ENCODE data around the gene HOXD13. TPM values are rescaled to one million over a fixed set of nuclear protein-coding genes. Genes with fewer than 3 reads are reported as not detected.

The HOXD13 gene
- total and polyA plus RNA-seq, 7 experiments from 2014 or later = not detected

- Mint-ChIP-seq H3K27ac (peak overlapping the region in 1 of 9 donors; percentile 42), H3K36me3 (peaks cover 0 to 7% (median 1%) of the 10 kb centered on the region in 5 donors), H3K4me1 (peaks cover 7 to 52% (median 42%) of the 10 kb centered on the region in 7 donors), H3K9me3 (peaks cover 0 to 42% (median 18%) of the 10 kb centered on the region in 11 donors), H3K4me3 (peak overlapping the region in 9 of 10 donors; percentile 16 to 56 (median 38)), H3K27me3 (peaks cover 85 to 93% (median 90%) of the 10 kb centered on the region in 5 donors)
- peaks cover 0 to 5% (median 0%) of the 10 kb centered on the region in 3 experiments for H3K9me3 ChIP-seq (ENCODE audit: control insufficient read depth in 2 of 3, low read length in 3 of 3)
- ATAC-seq (no peak), DNase-seq (peak in 1 of 9 donors; percentile 15)
- POLR2A ChIA-PET = no interaction called here
- no peaks in the 10 kb centered on the region for H3K36me3 ChIP-seq (ENCODE audit: control insufficient read depth in 2 of 3, insufficient read depth in 3 of 3, low read length in 3 of 3)
- H3K4me1 ChIP-seq (ENCODE audit: control insufficient read depth in 2 of 2, insufficient read depth in 2 of 2, low read length in 2 of 2) = peaks cover 3 to 28% of the 10 kb centered on the region in 2 donors
- CTCF ChIA-PET = interaction anchor here (0.6 to 2.9 kb wide), 5 partner anchors 12 to 511 kb away, joined by 4 to 16 read pairs (median 5); no protein-coding TSS in a partner anchor
- H3K4me3 ChIP-seq (ENCODE audit: low read length) = no peak overlapping the region
- intact Hi-C loops (cut with micrococcal nuclease) = loop anchor here in 1 of 2 donors (10.0 kb wide), 1 partner anchor 1626 kb away; no protein-coding TSS in a partner anchor
- H3K27ac ChIP-seq (ENCODE audit: low read depth, low read length) = no peak overlapping the region
- peaks cover 24 to 57% of the 10 kb centered on the region in 2 donors for H3K27me3 ChIP-seq (ENCODE audit: control insufficient read depth in 2 of 2, insufficient read depth in 2 of 2, low read length in 2 of 2)
These were observed 46.6 kb downstream of the HOXD13 start for GRCh38 chr2:176138923-176139660.

- POLR2A ChIA-PET = no interaction called here
- H3K4me1 Mint-ChIP-seq = peaks cover 7 to 52% (median 42%) of the 10 kb centered on the region in 7 donors
- DNase-seq = no peak
- no peak overlapping the region for H3K27ac Mint-ChIP-seq
- Histone ChIP-seq H3K27me3 (ENCODE audit: control insufficient read depth in 2 of 2, insufficient read depth in 2 of 2, low read length in 2 of 2) (peaks cover 20 to 57% of the 10 kb centered on the region in 2 donors), H3K4me3 (ENCODE audit: low read length) (no peak overlapping the region), H3K9me3 (ENCODE audit: control insufficient read depth in 2 of 3, low read length in 3 of 3) (peaks cover 0 to 5% (median 0%) of the 10 kb centered on the region in 3 experiments), H3K27ac (ENCODE audit: low read depth, low read length) (no peak overlapping the region), H3K4me1 (ENCODE audit: control insufficient read depth in 2 of 2, insufficient read depth in 2 of 2, low read length in 2 of 2) (peaks cover 3 to 28% of the 10 kb centered on the region in 2 donors), H3K36me3 (ENCODE audit: control insufficient read depth in 2 of 3, insufficient read depth in 3 of 3, low read length in 3 of 3) (no peaks in the 10 kb centered on the region)
- peaks cover 83 to 91% (median 90%) of the 10 kb centered on the region in 5 donors for H3K27me3 Mint-ChIP-seq
- no peak for ATAC-seq
- CTCF ChIA-PET = interaction anchor here (1.0 to 2.9 kb wide), 3 partner anchors 13 to 317 kb away, joined by 4 to 16 read pairs (median 6); no protein-coding TSS in a partner anchor
- peaks cover 0 to 7% (median 1%) of the 10 kb centered on the region in 5 donors for H3K36me3 Mint-ChIP-seq
- peak overlapping the region in 8 of 10 donors; percentile 16 to 60 (median 38) for H3K4me3 Mint-ChIP-seq
- intact Hi-C loops (cut with micrococcal nuclease) = loop anchor here (1.0 to 10.0 kb wide), 7 partner anchors 315 to 1625 kb away; no protein-coding TSS in a partner anchor
- H3K9me3 Mint-ChIP-seq = peaks cover 0 to 38% (median 18%) of the 10 kb centered on the region in 11 donors
These were observed 47.4 kb downstream of the HOXD13 start for GRCh38 chr2:176139661-176140512.

DNA sequence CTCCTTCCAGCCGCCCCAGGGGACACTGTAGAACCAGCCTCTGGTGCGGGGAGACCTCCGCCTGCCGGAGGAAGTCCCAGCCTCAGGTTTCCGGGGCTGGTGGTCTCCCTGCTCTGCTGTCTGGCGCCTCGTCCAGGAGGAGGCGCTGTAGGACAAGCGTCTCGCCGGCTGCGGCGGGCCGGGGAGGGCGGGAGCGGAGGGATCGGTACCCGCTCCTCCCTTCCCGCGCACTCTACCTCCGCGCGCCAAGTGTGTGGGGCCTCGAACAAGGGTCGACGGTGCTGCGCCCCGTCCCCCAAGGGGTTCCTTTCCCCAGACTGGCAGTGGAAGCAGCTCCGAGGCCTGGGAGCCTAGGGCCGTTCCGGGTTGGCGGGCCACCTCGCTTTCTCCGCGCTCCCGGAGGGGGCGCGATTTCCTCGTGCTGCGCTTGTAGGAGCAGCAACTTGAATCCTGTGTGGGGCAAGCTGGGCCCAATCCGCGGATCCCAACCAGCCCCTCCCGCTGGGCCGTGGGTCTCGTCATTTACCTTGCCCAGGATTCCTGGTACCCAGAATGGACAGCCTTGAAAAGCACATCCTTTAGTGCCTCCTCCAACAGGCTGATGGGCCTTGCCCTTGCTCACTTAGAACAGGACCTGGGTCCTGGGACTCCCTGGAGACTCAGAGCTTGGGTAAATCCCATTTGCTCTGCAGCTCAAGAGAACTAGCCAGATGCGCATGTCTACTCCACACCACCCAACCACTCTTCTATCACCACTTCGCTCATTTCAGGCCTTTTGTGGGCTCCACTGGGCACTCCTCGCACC lies 48.2 kb downstream of the HOXD13 start:
- CTCF ChIA-PET = interaction anchor here (0.6 to 2.9 kb wide), 2 partner anchors 314 to 511 kb away, joined by 4 to 16 read pairs; no protein-coding TSS in a partner anchor
- DNase-seq = peak; percentile 35 to 76 (median 61)
- POLR2A ChIA-PET = no interaction called here
- Histone ChIP-seq H3K4me1 (ENCODE audit: control insufficient read depth in 2 of 2, insufficient read depth in 2 of 2, low read length in 2 of 2) (peaks cover 3 to 26% of the 10 kb centered on the region in 2 donors), H3K4me3 (ENCODE audit: low read length) (peak overlapping the region; percentile 36), H3K27ac (ENCODE audit: low read depth, low read length) (no peak overlapping the region), H3K9me3 (ENCODE audit: control insufficient read depth in 2 of 3, low read length in 3 of 3) (peaks cover 0 to 5% (median 0%) of the 10 kb centered on the region in 3 experiments), H3K27me3 (ENCODE audit: control insufficient read depth in 2 of 2, insufficient read depth in 2 of 2, low read length in 2 of 2) (peaks cover 16 to 51% of the 10 kb centered on the region in 2 donors), H3K36me3 (ENCODE audit: control insufficient read depth in 2 of 3, insufficient read depth in 3 of 3, low read length in 3 of 3) (no peaks in the 10 kb centered on the region)
- Mint-ChIP-seq H3K27ac (peak overlapping the region in 1 of 9 donors; percentile 0), H3K27me3 (peaks cover 83 to 91% (median 88%) of the 10 kb centered on the region in 5 donors), H3K4me3 (peak overlapping the region in 9 of 10 donors; percentile 23 to 78 (median 43)), H3K4me1 (peaks cover 7 to 46% (median 36%) of the 10 kb centered on the region in 7 donors), H3K36me3 (peaks cover 0 to 7% (median 1%) of the 10 kb centered on the region in 5 donors), H3K9me3 (peaks cover 0 to 38% (median 15%) of the 10 kb centered on the region in 11 donors)
- intact Hi-C loops (cut with micrococcal nuclease) = loop anchor here (1.0 to 5.0 kb wide), 6 partner anchors 315 to 1007 kb away; no protein-coding TSS in a partner anchor
- peak; percentile 87 for ATAC-seq

DNA sequence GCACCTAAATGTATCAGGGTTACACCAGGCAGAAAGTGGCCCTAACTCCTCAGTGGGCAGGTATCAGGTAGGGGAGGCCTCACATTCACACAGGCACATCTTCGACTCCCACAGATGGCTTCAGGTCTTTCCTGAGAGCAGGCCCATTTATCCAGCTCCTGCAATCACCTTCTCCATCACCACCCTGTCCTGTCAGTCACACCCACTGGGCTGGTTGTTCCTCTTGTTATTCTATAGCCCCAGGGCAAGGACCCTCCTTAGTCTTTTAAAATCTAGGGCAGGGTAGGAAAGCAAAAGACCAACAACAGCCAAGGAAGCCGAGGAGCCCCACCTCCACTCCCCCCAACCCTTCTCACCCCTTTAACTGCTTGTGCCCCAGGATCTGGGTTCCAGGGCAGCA lies 49.8 kb downstream of the HOXD13 start:
- Mint-ChIP-seq H3K27me3 (peaks cover 87 to 94% (median 92%) of the 10 kb centered on the region in 5 donors), H3K4me3 (no peak overlapping the region), H3K27ac (no peak overlapping the region), H3K4me1 (peaks cover 6 to 36% (median 27%) of the 10 kb centered on the region in 7 donors), H3K9me3 (peaks cover 0 to 34% (median 13%) of the 10 kb centered on the region in 11 donors), H3K36me3 (peaks cover 0 to 7% (median 1%) of the 10 kb centered on the region in 5 donors)
- Histone ChIP-seq H3K27me3 (ENCODE audit: control insufficient read depth in 2 of 2, insufficient read depth in 2 of 2, low read length in 2 of 2) (peaks cover 12 to 55% of the 10 kb centered on the region in 2 donors), H3K4me1 (ENCODE audit: control insufficient read depth in 2 of 2, insufficient read depth in 2 of 2, low read length in 2 of 2) (peaks cover 3 to 18% of the 10 kb centered on the region in 2 donors), H3K36me3 (ENCODE audit: control insufficient read depth in 2 of 3, insufficient read depth in 3 of 3, low read length in 3 of 3) (no peaks in the 10 kb centered on the region), H3K4me3 (ENCODE audit: low read length) (no peak overlapping the region), H3K27ac (ENCODE audit: low read depth, low read length) (no peak overlapping the region), H3K9me3 (ENCODE audit: control insufficient read depth in 2 of 3, low read length in 3 of 3) (peaks cover 0 to 5% (median 0%) of the 10 kb centered on the region in 3 experiments)
- DNase-seq = no peak
- CTCF ChIA-PET = no interaction called here
- intact Hi-C loops (cut with micrococcal nuclease) = loop anchor here (5.0 kb wide), 2 partner anchors 410 to 1005 kb away; no protein-coding TSS in a partner anchor
- POLR2A ChIA-PET = no interaction called here
- ATAC-seq = no peak
